GM12875 (cell line): ENCODE results near the gene INPP5A.

Experiments
- H3K4me3 ChIP-seq: one replicate; pipeline ENCODE4 v1.5.1; 2011; ENCODE audit warnings: low read depth, low read length, control low read depth
- TF ChIP-seq, protein P1 (sequence below): IDR thresholded peaks from 2 replicates; pipeline ENCODE4 v1.5.1; 2011; ENCODE audit warnings: low read depth, mild to moderate bottlenecking, control low read depth, inconsistent platforms, low read length, moderate library complexity, borderline replicate concordance; ENCODE audit not compliant: insufficient read depth

The INPP5A gene

DNA sequence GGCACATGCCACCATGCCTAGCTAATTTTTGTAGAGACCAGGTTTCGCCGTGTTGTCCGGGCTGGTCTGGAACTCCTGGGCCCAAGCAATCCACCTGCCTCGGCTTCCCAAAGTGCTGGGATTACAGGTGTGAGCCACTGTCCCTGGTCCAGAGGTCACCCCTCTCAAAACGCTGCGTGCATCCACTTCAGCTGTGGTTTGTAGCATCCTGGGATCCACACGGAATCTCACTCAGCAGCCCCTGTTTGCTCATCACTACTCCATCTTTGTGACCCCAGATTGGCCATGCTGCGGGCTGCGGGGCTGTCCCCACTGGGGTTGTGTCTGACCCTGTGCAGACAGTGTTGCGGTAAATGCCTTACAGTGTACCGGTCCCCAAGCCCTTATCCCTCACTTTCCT is 3.5 kb downstream of the INPP5A start:
- H3K4me3 ChIP-seq: no peak overlapping the region
- TF ChIP-seq, protein P1, sequence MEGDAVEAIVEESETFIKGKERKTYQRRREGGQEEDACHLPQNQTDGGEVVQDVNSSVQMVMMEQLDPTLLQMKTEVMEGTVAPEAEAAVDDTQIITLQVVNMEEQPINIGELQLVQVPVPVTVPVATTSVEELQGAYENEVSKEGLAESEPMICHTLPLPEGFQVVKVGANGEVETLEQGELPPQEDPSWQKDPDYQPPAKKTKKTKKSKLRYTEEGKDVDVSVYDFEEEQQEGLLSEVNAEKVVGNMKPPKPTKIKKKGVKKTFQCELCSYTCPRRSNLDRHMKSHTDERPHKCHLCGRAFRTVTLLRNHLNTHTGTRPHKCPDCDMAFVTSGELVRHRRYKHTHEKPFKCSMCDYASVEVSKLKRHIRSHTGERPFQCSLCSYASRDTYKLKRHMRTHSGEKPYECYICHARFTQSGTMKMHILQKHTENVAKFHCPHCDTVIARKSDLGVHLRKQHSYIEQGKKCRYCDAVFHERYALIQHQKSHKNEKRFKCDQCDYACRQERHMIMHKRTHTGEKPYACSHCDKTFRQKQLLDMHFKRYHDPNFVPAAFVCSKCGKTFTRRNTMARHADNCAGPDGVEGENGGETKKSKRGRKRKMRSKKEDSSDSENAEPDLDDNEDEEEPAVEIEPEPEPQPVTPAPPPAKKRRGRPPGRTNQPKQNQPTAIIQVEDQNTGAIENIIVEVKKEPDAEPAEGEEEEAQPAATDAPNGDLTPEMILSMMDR: no peak

DNA sequence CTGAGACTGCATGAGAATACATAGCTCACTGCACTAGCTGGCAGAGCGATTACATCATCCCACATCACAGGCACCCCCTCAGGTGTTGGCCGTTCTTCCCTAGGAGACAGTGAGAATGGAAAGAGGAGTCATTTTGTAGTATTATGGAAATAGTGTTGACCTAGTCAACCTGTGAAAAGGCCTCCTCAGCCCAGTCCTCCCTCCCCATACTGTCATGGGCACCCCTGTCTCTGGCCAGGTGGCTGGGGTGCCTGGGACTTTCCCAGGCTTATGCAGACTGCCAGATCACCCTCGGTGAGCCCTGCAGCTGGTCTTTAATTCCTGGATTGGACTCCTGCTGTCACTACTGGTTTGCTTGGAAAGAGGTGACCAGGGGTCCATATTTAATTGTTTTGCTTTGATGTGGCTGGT is 4.0 kb downstream of the INPP5A start:
- H3K4me3 ChIP-seq: no peak overlapping the region
- TF ChIP-seq, protein P1: no peak

DNA sequence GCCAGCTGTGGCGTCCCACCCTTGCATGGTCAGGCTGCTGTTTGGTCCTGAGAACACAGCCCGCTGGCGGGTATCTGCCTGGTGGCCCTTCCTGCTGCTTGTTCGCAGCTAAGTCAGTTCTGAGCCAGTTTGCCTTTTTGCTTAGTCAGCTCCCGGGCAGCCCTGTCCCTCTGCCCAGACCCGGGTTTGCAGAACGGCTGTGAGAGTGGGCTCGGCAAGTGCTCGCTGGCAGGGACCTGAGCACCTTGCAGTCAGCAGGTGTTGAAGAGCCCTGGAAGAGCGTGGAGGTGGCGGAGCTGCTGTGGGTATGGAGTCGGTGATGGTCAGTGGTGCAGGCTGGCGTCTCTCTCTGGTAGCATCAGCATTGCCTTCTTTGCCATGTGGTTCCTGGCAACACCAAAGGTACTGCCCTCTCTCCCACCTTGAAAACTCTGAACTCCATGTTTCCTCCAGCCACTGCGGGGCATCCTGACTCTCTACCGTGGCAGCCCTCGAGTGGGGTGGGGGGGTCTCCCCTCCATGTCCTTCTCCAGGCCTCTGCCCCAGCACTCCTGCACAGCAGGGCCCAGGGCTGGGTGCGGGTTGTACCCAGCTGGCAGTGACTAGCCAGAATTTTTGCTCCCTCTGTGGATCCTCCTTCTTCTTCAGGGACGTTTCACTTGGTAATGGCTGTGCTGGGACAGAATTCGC is 4.6 kb downstream of the INPP5A start:
- TF ChIP-seq, protein P1: no peak
- H3K4me3 ChIP-seq: no peak overlapping the region

DNA sequence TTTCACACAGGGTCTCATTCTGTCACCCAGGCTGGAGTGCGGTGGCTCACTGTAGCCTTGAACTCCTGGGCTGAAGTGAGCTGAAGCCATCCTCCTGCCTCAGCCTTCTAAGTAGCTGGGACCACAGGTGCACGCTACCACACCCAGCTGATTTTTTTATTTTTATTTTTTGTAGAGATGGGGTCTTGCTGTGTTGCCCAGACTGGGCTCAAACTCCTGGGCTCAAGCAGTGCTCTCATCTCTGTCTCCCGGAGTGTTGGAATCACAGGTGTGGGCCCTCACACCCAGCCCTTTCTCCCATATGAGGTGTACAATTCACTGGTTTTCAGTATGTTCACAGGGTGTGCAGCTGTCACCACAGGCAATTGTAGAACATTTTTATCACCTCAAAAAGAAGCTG is 5.2 kb downstream of the INPP5A start:
- TF ChIP-seq, protein P1: no peak
- H3K4me3 ChIP-seq: no peak overlapping the region

DNA sequence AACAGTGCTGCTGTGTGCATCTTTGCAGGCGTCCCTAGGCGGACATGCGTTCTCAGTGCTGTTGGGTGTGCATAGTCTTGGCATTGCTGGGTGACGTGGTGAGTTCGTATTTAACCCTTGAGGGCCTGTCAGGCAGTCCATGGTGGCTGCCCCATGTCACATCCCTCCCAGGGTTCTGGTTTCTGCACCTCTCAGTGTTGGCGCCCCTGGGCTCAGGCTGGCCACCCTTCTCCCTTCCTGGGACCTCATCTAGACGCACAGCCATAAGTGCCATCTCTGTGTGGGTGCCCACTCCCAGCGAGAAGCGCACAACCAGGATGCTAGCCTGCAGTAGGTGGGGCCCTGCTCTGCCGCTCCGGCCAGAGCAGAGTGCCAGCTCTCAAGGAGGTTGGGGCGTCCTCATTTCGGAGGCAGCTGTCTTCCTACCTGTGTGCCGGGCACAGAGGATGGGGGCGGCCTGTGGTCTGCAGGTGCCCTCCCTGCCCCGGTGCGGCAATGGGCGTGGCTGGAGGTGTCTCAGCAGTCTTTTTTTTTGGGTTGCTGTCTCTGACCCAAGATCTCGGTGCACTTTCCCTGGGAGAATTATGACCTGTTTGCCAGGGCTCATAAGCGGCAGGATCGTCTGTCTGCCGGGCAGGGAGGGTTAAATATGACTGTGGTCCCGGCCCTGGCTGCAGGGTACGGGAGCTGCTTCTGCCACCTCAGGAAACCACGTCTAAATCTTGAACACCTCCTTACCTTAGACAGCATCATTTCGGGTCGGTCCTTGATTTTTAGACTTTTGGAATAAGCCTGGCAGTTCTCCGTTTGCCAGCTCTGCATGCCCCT is 6.5 kb downstream of the INPP5A start:
- H3K4me3 ChIP-seq: no peak overlapping the region
- TF ChIP-seq, protein P1: no peak

DNA sequence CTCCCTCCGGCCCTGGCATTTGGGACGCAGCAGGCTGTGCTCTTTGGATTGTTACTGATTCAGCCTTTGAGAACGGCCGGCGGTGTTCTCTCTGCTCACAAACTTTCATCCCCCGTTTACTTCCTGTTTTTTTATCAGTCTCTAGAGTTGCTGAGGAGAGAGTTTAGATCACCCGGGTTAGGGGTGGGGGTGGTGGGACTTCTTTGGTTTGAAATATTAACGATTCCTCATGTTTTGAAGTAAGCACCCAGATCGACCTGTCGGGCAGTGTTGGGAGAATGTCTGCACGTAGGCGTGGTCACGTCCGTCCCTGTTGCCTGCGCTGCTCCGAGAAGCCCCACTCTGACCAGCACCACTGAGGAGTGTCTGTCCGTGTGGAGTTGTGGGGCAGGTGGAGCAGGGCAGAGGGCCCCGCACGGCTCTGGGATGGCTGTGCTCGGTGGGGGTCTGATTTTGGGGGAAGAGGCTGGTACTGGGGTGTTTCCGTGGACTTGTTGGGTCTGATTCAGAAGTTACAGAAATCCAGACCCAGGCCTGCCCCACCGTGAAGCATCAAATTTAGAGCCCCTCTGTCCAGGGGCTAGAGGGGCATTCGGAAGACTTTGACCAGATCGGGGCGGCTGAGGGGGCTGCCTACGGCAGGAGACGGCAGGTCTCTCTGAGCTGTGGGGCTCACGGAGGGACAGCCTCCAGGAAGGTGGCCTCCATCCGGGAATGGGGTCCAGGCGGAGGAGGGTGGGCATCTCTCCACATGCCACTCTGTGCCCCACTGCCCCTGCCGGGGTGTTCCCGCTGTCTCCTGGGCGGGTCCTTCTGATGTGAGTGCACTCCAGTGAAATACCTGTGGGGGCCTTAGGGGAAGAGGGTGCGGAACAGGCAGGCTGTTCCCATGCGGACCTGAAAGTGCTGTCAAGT is 7.4 kb downstream of the INPP5A start:
- no peak overlapping the region for H3K4me3 ChIP-seq
- TF ChIP-seq, protein P1: no peak
